MM.1S (cell line): ENCODE results near the gene COQ8A.
"Not testable (repeated sequence)": the region's sequence is repeated elsewhere in the genome, so short reads cannot be mapped to it uniquely, and the experiment has no call there.

Source experiments
- DNase-seq: peaks from one replicate; pipeline ENCODE4 v3.0.0-alpha.2; 2015
- H2AFZ ChIP-seq: fragments of 300-600 bp; sonication (generic); 2 replicates; pipeline ENCODE4 v1.6.0; 2016; ENCODE audit warnings: antibody characterized with exemption, low read length
- H3F3A ChIP-seq: fragments of 300-600 bp; sonication (generic); 2 replicates; pipeline ENCODE4 v1.6.1; 2016; ENCODE audit warnings: mild to moderate bottlenecking, antibody characterized with exemption, low read length, moderate library complexity, mixed read lengths; ENCODE audit not compliant: insufficient read depth
- H3K27ac ChIP-seq: fragments of 300-600 bp; sonication (generic); 2 replicates; pipeline ENCODE4 v1.5.1; 2016; ENCODE audit warnings: mild to moderate bottlenecking, low read length
- H3K27me3 ChIP-seq: fragments of 300-600 bp; sonication (generic); replicated peaks from 2 replicates; pipeline ENCODE4 v1.6.0; 2016; ENCODE audit warnings: low read length; ENCODE audit not compliant: insufficient read depth
- H3K36me3 ChIP-seq: fragments of 300-600 bp; sonication (generic); replicated peaks from 2 replicates; pipeline ENCODE4 v1.6.1; 2016; ENCODE audit warnings: mild to moderate bottlenecking, low read length, mixed read lengths; ENCODE audit not compliant: insufficient read depth
- H3K4me1 ChIP-seq: fragments of 300-600 bp; sonication (generic); 2 replicates; pipeline ENCODE4 v1.6.1; 2016; ENCODE audit warnings: low read length, mixed read lengths
- H3K4me2 ChIP-seq: fragments of 300-600 bp; sonication (generic); 2 replicates; pipeline ENCODE4 v1.6.0; 2016; ENCODE audit warnings: low read depth, low read length
- H3K4me3 ChIP-seq: fragments of 300-600 bp; sonication (generic); 2 replicates; pipeline ENCODE4 v1.5.1; 2016; ENCODE audit warnings: low read length, mixed read lengths
- H3K79me2 ChIP-seq: fragments of 300-600 bp; sonication (generic); 2 replicates; pipeline ENCODE4 v1.6.1; 2016; ENCODE audit warnings: mixed run types, low read length, mixed read lengths
- H3K9ac ChIP-seq: fragments of 300-600 bp; sonication (generic); 2 replicates; pipeline ENCODE4 v1.6.1; 2016; ENCODE audit warnings: low read length, mixed read lengths
- H3K9me2 ChIP-seq: fragments of 300-600 bp; sonication (generic); replicated peaks from 2 replicates; pipeline ENCODE4 v1.6.1; 2016; ENCODE audit warnings: mild to moderate bottlenecking, low read length, mixed read lengths; ENCODE audit not compliant: insufficient read depth
- H3K9me3 ChIP-seq: fragments of 300-600 bp; sonication (generic); replicated peaks from 2 replicates; pipeline ENCODE4 v1.6.1; 2016; ENCODE audit warnings: mild to moderate bottlenecking, low read length, mixed read lengths; ENCODE audit not compliant: insufficient read depth
- H4K20me1 ChIP-seq: fragments of 300-600 bp; sonication (generic); 2 replicates; pipeline ENCODE4 v1.6.1; 2016; ENCODE audit warnings: mild to moderate bottlenecking, low read length, moderate library complexity, mixed read lengths; ENCODE audit not compliant: insufficient read depth
- CTCF ChIP-seq: fragments of 300-600 bp; sonication (generic); IDR thresholded peaks from 2 replicates; pipeline ENCODE4 v1.5.1; 2016; ENCODE audit warnings: antibody characterized with exemption, low read length, mixed read lengths
- EZH2 ChIP-seq: fragments of 300-600 bp; sonication (generic); optimal IDR thresholded peaks from 2 replicates; pipeline ENCODE3; 2017; ENCODE audit warnings: low read depth, mild to moderate bottlenecking, antibody characterized with exemption, low read length, mixed read lengths
- EZH2phosphoT487 ChIP-seq: fragments of 300-600 bp; sonication (generic); IDR thresholded peaks from 2 replicates; pipeline ENCODE4 v1.6.1; 2018; ENCODE audit warnings: antibody characterized with exemption, low read length

The COQ8A gene

GRCh38 chr1:226995365-226996332 lies 55.6 kb downstream of the COQ8A start:
- no peak overlapping the region for H3K9ac ChIP-seq
- H3K4me3 ChIP-seq = no peak overlapping the region
- H3K27me3 ChIP-seq = no peaks in the 10 kb centered on the region
- no peak for TF ChIP-seq EZH2phosphoT487
- no peak for TF ChIP-seq CTCF
- no peak for TF ChIP-seq EZH2
- H3K36me3 ChIP-seq = no peaks in the 10 kb centered on the region
- H3K9me2 ChIP-seq = no peaks in the 10 kb centered on the region
- no peak overlapping the region for H3K4me2 ChIP-seq
- no peak overlapping the region for H3K27ac ChIP-seq
- DNase-seq = no peak
- no peaks in the 10 kb centered on the region for H3K4me1 ChIP-seq
- no peak overlapping the region for H2AFZ ChIP-seq
- H3K9me3 ChIP-seq = no peaks in the 10 kb centered on the region
- no peaks in the 10 kb centered on the region for H4K20me1 ChIP-seq
- H3F3A ChIP-seq = no peaks in the 10 kb centered on the region
- H3K79me2 ChIP-seq = no peaks in the 10 kb centered on the region

GRCh38 chr1:226999579-226999978 lies 59.5 kb downstream of the COQ8A start:
- not testable (repeated sequence) for H3K9ac ChIP-seq, H2AFZ ChIP-seq, H3K27me3 ChIP-seq, H3K9me2 ChIP-seq, H3K27ac ChIP-seq, H3K4me3 ChIP-seq, H3K9me3 ChIP-seq, H3K4me2 ChIP-seq, H4K20me1 ChIP-seq, DNase-seq, H3K4me1 ChIP-seq, H3F3A ChIP-seq, H3K79me2 ChIP-seq, H3K36me3 ChIP-seq

GRCh38 chr1:227002531-227003049 lies 62.5 kb downstream of the COQ8A start:
- Histone ChIP-seq H3K79me2 (no peaks in the 10 kb centered on the region), H3F3A (no peaks in the 10 kb centered on the region), H3K4me3 (no peak overlapping the region), H3K27me3 (no peaks in the 10 kb centered on the region), H3K9me2 (no peaks in the 10 kb centered on the region), H4K20me1 (no peaks in the 10 kb centered on the region), H3K36me3 (no peaks in the 10 kb centered on the region), H3K27ac (no peak overlapping the region), H3K4me1 (no peaks in the 10 kb centered on the region), H3K9me3 (no peaks in the 10 kb centered on the region), H2AFZ (no peak overlapping the region), H3K4me2 (no peak overlapping the region), H3K9ac (no peak overlapping the region)
- TF ChIP-seq CTCF = no peak
- TF ChIP-seq EZH2 = no peak
- no peak for TF ChIP-seq EZH2phosphoT487
- DNase-seq = no peak

GRCh38 chr1:227003165-227003564 lies 63.1 kb downstream of the COQ8A start:
- H3K27ac ChIP-seq = no peak overlapping the region
- no peaks in the 10 kb centered on the region for H3K9me2 ChIP-seq
- H3K79me2 ChIP-seq = no peaks in the 10 kb centered on the region
- no peak for DNase-seq
- TF ChIP-seq EZH2 = no peak
- no peak for TF ChIP-seq EZH2phosphoT487
- no peak for TF ChIP-seq CTCF
- no peaks in the 10 kb centered on the region for H3K27me3 ChIP-seq
- H3K9ac ChIP-seq = no peak overlapping the region
- H3K9me3 ChIP-seq = no peaks in the 10 kb centered on the region
- no peaks in the 10 kb centered on the region for H3K4me1 ChIP-seq
- H3K4me2 ChIP-seq = no peak overlapping the region
- no peaks in the 10 kb centered on the region for H4K20me1 ChIP-seq
- H3K4me3 ChIP-seq = no peak overlapping the region
- no peak overlapping the region for H2AFZ ChIP-seq
- no peaks in the 10 kb centered on the region for H3K36me3 ChIP-seq
- no peaks in the 10 kb centered on the region for H3F3A ChIP-seq
